Activated naive CD4-positive, alpha-beta T cell treated with anti-CD3 and anti-CD28 coated beads for 36 hours (primary cell): Measurements from ENCODE around the gene POLR1G. TPM values are rescaled to one million over a fixed set of nuclear protein-coding genes. Genes with fewer than 3 reads are reported as not detected.

Experiments
- CTCF ChIA-PET: fragments of 350-600 bp; sonication (Branson Sonifier 250); formaldehyde crosslinking; loops from one replicate; lab custom pipeline; 2021; ENCODE audit warnings: antibody characterized with exemption; lab: Charles Lee
- DNase-seq: peaks from one replicate; pipeline ENCODE4 v3.0.0-alpha.2; 2020
- H3K27ac Mint-ChIP-seq: one replicate; pipeline ENCODE4 v1.8.0; 2021; ENCODE audit warnings: mild to moderate bottlenecking, mixed read lengths
- H3K27me3 Mint-ChIP-seq: one replicate; pipeline ENCODE4 v1.8.0; 2021; ENCODE audit warnings: low read depth, mixed read lengths
- H3K36me3 Mint-ChIP-seq: one replicate; pipeline ENCODE4 v1.8.0; 2021; ENCODE audit warnings: low read depth, mixed read lengths
- H3K4me1 Mint-ChIP-seq: one replicate; pipeline ENCODE4 v1.8.0; 2021; ENCODE audit warnings: low read depth, mixed read lengths
- H3K4me3 Mint-ChIP-seq: one replicate; pipeline ENCODE4 v1.8.0; 2021; ENCODE audit warnings: mild to moderate bottlenecking, moderate library complexity, mixed read lengths
- H3K9me3 Mint-ChIP-seq: one replicate; pipeline ENCODE4 v1.8.0; 2021; ENCODE audit warnings: mixed read lengths
- intact Hi-C: fragments of 100-400 bp; cut with micrococcal nuclease; formaldehyde crosslinking; loops from one replicate; pipeline ENCODE4 v1.15.1; 2023
- total RNA-seq, 2 experiments: library from RNA; stranded (reverse); gene quantifications; one replicate each; pipeline ENCODE4 v1.2.3, GENCODE V29; 2021

The POLR1G gene
- total RNA-seq, 2 experiments from 2014 or later = 7.4 to 7.6 TPM

- DNase-seq = peak; percentile 72
- CTCF ChIA-PET = interaction anchor here (0.7 to 17.6 kb wide), 2 partner anchors 32 to 43 kb away, joined by 3 to 351 read pairs; partner anchors contain the start of gene FOSB
- Mint-ChIP-seq H3K27me3 (no peaks in the 10 kb centered on the region), H3K36me3 (no peaks in the 10 kb centered on the region), H3K9me3 (no peaks in the 10 kb centered on the region), H3K27ac (peak overlapping the region; percentile 31), H3K4me3 (peak overlapping the region; percentile 80), H3K4me1 (peaks cover 30% of the 10 kb centered on the region)
- intact Hi-C loops = loop anchor here (1.0 to 10.0 kb wide), 4 partner anchors 7 to 202 kb away; no protein-coding TSS in a partner anchor
These were observed 36.5 kb downstream of the POLR1G start for GRCh38 chr19:45442778-45443461.

GRCh38 chr19:45443462-45444317, 37.2 kb downstream of the POLR1G start:
- Mint-ChIP-seq H3K4me1 (peaks cover 30% of the 10 kb centered on the region), H3K4me3 (peak overlapping the region; percentile 80), H3K27me3 (no peaks in the 10 kb centered on the region), H3K36me3 (no peaks in the 10 kb centered on the region), H3K9me3 (no peaks in the 10 kb centered on the region), H3K27ac (peak overlapping the region; percentile 71)
- intact Hi-C loops = loop anchor here (1.0 to 10.0 kb wide), 3 partner anchors 19 to 201 kb away; no protein-coding TSS in a partner anchor
- peak; percentile 82 for DNase-seq
- CTCF ChIA-PET = interaction anchor here (17.6 kb wide), 1 partner anchor 31 kb away, joined by 351 read pairs; the partner anchor contains the start of gene FOSB

GRCh38 chr19:45444318-45445041, 38.0 kb downstream of the POLR1G start:
- Mint-ChIP-seq H3K4me1 (peaks cover 34% of the 10 kb centered on the region), H3K9me3 (no peaks in the 10 kb centered on the region), H3K4me3 (no peak overlapping the region), H3K27ac (no peak overlapping the region), H3K36me3 (no peaks in the 10 kb centered on the region), H3K27me3 (no peaks in the 10 kb centered on the region)
- CTCF ChIA-PET = interaction anchor here (0.9 to 17.6 kb wide), 5 partner anchors 14 to 197 kb away, joined by 3 to 351 read pairs (median 3); partner anchors contain the start of gene FOSB
- intact Hi-C loops = loop anchor here (10.0 kb wide), 1 partner anchor 200 kb away; no protein-coding TSS in a partner anchor
- DNase-seq = peak; percentile 67

GRCh38 chr19:45445139-45445538, 38.7 kb downstream of the POLR1G start:
- Mint-ChIP-seq H3K9me3 (no peaks in the 10 kb centered on the region), H3K4me3 (no peak overlapping the region), H3K27ac (no peak overlapping the region), H3K4me1 (peaks cover 37% of the 10 kb centered on the region), H3K36me3 (no peaks in the 10 kb centered on the region), H3K27me3 (no peaks in the 10 kb centered on the region)
- intact Hi-C loops = loop anchor here (10.0 kb wide), 1 partner anchor 200 kb away; no protein-coding TSS in a partner anchor
- CTCF ChIA-PET = interaction anchor here (0.6 to 17.6 kb wide), 8 partner anchors 8 to 1700 kb away, joined by 3 to 351 read pairs (median 3); partner anchors contain the start of gene FOSB
- DNase-seq = no peak

GRCh38 chr19:45446295-45446694, 39.9 kb downstream of the POLR1G start:
- no peak overlapping the region for H3K27ac Mint-ChIP-seq
- CTCF ChIA-PET = interaction anchor here (0.7 to 17.6 kb wide), 5 partner anchors 9 to 55 kb away, joined by 3 to 351 read pairs (median 3); partner anchors contain the start of gene FOSB
- no peaks in the 10 kb centered on the region for H3K27me3 Mint-ChIP-seq
- H3K9me3 Mint-ChIP-seq = no peaks in the 10 kb centered on the region
- intact Hi-C loops = loop anchor here (1.0 to 10.0 kb wide), 2 partner anchors 21 to 199 kb away; partner anchors contain the start of gene FOSB
- peak; percentile 32 for DNase-seq
- H3K4me3 Mint-ChIP-seq = no peak overlapping the region
- no peaks in the 10 kb centered on the region for H3K36me3 Mint-ChIP-seq
- peaks cover 35% of the 10 kb centered on the region for H3K4me1 Mint-ChIP-seq

- intact Hi-C loops = loop anchor here (1.0 to 10.0 kb wide), 2 partner anchors 20 to 198 kb away; partner anchors contain the start of gene FOSB
- H3K27ac Mint-ChIP-seq = no peak overlapping the region
- CTCF ChIA-PET = interaction anchor here (0.7 to 17.6 kb wide), 5 partner anchors 12 to 182 kb away, joined by 3 to 351 read pairs (median 5); partner anchors contain the start of gene FOSB
- no peaks in the 10 kb centered on the region for H3K27me3 Mint-ChIP-seq
- H3K4me3 Mint-ChIP-seq = no peak overlapping the region
- H3K9me3 Mint-ChIP-seq = no peaks in the 10 kb centered on the region
- H3K4me1 Mint-ChIP-seq = peaks cover 42% of the 10 kb centered on the region
- DNase-seq = no peak
- no peaks in the 10 kb centered on the region for H3K36me3 Mint-ChIP-seq
These were observed 40.5 kb downstream of the POLR1G start for GRCh38 chr19:45446944-45447343.

GRCh38 chr19:45448425-45448756, 41.9 kb downstream of the POLR1G start:
- intact Hi-C loops = loop anchor here (10.0 kb wide), 1 partner anchor 196 kb away; no protein-coding TSS in a partner anchor
- Mint-ChIP-seq H3K27ac (no peak overlapping the region), H3K9me3 (no peaks in the 10 kb centered on the region), H3K4me3 (no peak overlapping the region), H3K27me3 (no peaks in the 10 kb centered on the region), H3K36me3 (no peaks in the 10 kb centered on the region), H3K4me1 (peaks cover 33% of the 10 kb centered on the region)
- no peak for DNase-seq
- CTCF ChIA-PET = interaction anchor here (3.3 to 17.6 kb wide), 2 partner anchors 9 to 27 kb away, joined by 16 to 351 read pairs; partner anchors contain the start of gene FOSB

- H3K27ac Mint-ChIP-seq = peak overlapping the region; percentile 12
- no peak for DNase-seq
- no peaks in the 10 kb centered on the region for H3K9me3 Mint-ChIP-seq
- CTCF ChIA-PET = interaction anchor here (0.7 to 17.6 kb wide), 4 partner anchors 9 to 36 kb away, joined by 3 to 351 read pairs (median 10); partner anchors contain the start of gene FOSB
- no peaks in the 10 kb centered on the region for H3K36me3 Mint-ChIP-seq
- intact Hi-C loops = loop anchor here (10.0 kb wide), 1 partner anchor 196 kb away; no protein-coding TSS in a partner anchor
- H3K27me3 Mint-ChIP-seq = no peaks in the 10 kb centered on the region
- peaks cover 31% of the 10 kb centered on the region for H3K4me1 Mint-ChIP-seq
- H3K4me3 Mint-ChIP-seq = peak overlapping the region; percentile 29
These were observed 42.4 kb downstream of the POLR1G start for GRCh38 chr19:45448887-45449299.

GRCh38 chr19:45450012-45450333, 43.5 kb downstream of the POLR1G start:
- no peaks in the 10 kb centered on the region for H3K27me3 Mint-ChIP-seq
- intact Hi-C loops = loop anchor here (1.0 to 2.0 kb wide), 4 partner anchors 8 to 219 kb away; partner anchors contain the start of gene GIPR
- no peaks in the 10 kb centered on the region for H3K9me3 Mint-ChIP-seq
- peak overlapping the region; percentile 94 for H3K4me3 Mint-ChIP-seq
- H3K4me1 Mint-ChIP-seq = peaks cover 22% of the 10 kb centered on the region
- peak; percentile 15 for DNase-seq
- CTCF ChIA-PET = interaction anchor here (1.4 to 17.6 kb wide), 3 partner anchors 11 to 35 kb away, joined by 5 to 351 read pairs (median 16); partner anchors contain the start of gene FOSB
- peak overlapping the region; percentile 89 for H3K27ac Mint-ChIP-seq
- no peaks in the 10 kb centered on the region for H3K36me3 Mint-ChIP-seq

GRCh38 chr19:45451131-45451849, 44.8 kb downstream of the POLR1G start:
- intact Hi-C loops = loop anchor here (2.0 kb wide), 1 partner anchor 218 kb away; the partner anchor contains the start of gene GIPR
- CTCF ChIA-PET = interaction anchor here (2.9 kb wide), 1 partner anchor 12 kb away, joined by 9 read pairs; no protein-coding TSS in a partner anchor

More at GRCh38 chr19:45451131-45451849, 44.8 kb downstream of the POLR1G start:
- Mint-ChIP-seq H3K4me1 (peaks cover 33% of the 10 kb centered on the region), H3K4me3 (peak overlapping the region; percentile 65), H3K9me3 (no peaks in the 10 kb centered on the region), H3K27ac (no peak overlapping the region), H3K36me3 (no peaks in the 10 kb centered on the region), H3K27me3 (no peaks in the 10 kb centered on the region)
- peak; percentile 50 for DNase-seq
